NCI-H1417 (cell line): ENCODE data around the gene ELOVL2.
"Not testable (repeated sequence)": the region's sequence is repeated elsewhere in the genome, so short reads cannot be mapped to it uniquely, and the experiment has no call there.

Experiments used
- DNase-seq, 3 experiments: peaks; one replicate each; lab custom pipeline; 2025; lab: John Stamatoyannopoulos, UW

The ELOVL2 gene

DNA sequence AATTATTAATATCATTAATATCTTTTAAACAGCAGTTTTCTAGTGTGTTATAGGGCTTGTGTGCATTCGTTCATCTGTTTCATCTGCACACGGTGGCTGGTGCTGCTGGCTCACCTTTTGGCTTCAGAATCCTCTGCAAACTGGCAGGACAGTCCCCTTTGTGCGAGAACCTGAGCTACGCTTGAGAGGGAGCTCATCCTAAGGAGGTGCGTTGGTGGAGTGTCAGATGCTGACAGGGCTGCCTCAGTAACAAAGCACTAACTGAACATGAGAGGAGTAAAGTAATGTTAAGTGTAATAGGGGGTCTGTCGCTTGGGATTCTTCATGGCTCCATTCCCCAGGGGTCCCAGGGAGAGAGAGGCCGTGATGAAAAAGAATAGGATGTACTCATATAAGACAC, 22.4 kb downstream of the ELOVL2 start:
- DNase-seq: no peak

DNA sequence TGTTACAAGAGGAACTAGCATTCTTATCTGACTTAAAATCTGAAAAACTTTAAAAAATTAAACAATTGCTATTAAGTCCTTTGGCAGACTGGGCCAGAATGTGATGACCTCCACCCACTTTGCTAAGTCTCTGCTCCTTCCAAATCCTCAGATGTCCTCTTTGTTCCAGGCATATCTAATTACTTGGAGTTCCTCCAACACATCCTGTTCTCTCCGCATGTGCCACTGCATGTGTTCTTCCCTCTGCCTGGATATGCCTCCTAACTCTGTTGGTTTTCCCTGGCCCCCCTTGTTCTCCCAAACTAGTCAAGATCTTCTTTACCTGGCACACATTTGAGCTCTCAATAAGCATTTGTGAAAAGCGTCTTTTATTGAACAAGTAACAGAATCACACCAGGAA, 23.1 kb downstream of the ELOVL2 start:
- DNase-seq: no peak

DNA sequence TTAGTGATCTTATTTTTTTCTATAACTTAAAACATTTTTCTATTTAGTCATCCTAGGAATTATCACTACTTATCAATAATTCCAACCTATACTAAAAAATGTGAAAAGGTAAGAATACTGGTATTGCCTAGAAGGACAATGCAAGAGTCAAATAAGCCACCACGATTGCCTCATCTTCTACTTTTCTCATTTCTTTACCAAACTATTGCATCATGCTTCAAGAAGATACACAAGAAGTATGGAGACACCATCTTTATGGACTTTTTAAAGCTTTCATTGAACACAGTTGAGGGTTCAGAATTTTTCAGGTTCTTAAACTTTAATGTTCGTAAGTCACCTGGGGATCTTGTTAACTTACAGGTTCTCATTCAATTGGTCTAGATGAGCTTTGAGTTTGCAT, 25.9 kb downstream of the ELOVL2 start:
- no peak for DNase-seq

DNA sequence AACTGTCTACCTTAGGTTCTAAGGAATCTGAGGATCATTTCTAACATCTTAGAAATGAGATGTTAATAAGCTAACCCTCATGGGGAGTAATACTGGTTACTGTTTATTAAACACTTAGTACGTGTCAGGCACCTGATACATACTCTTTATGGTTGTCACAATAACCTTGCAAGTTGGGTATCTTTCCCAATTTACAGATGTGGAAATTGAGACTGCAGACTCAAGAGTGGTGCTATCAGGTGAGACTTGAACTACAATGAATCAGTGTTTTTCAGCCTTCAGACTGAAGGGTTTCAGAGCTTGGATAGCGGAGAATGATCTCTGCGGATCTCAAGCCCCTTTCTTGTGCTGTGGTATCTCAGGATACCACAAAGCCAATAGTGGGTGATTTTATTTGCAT, 27.0 kb downstream of the ELOVL2 start:
- DNase-seq: no peak

DNA sequence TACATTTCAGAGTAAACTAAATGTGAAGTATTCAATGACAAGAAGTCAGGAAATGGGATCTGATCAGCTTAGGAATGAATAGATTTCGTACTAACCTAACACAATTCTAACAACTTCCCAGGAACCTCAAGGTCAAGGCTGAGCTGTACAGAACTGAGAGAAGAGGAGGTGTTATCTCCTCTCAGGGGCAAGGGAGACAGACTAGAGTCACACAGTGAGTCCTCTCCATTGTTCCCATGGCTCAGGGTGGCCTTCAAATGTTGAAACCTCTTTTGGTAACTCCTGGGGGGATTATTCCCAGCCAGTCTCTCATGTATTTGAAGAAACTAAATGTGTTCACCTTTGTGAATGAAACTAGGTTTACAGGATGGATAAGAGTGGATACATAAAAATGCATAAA, 27.7 kb downstream of the ELOVL2 start:
- DNase-seq: no peak

DNA sequence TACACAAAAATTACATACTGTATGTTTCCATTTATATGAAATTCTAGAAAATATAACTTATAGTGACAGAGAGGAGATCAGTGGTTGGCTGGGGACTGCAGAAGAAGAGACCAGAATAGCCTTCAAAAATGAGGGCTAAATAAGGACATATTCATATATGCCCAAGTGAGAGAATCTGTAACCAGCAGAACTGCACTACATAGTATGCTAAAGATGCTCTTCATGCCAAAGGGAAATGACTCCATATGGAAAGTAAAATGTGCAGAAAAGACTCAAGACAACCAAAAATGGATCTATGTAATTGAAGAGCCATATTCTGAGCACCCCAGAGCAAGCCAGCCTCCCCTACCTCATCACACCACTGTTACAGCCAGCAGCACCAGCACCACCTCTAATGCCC, 29.0 kb downstream of the ELOVL2 start:
- no peak for DNase-seq

DNA sequence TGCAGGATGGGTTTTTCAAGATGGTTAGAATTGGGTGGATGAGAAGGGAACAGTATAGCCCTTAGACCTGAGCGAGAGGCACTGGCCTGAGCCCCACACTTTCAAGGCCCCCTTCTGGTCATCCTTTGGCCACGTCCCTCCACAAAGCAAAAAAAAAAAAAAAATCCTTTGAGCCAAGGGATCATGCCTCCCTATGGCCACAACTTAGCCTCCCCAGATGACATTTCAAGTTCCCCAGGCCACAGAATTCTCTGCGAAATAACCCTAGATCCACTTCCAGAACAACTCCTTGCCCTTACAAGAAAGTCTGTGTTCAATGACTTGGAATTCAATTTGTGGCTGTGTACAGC, 30.4 kb downstream of the ELOVL2 start:
- DNase-seq: no peak

DNA sequence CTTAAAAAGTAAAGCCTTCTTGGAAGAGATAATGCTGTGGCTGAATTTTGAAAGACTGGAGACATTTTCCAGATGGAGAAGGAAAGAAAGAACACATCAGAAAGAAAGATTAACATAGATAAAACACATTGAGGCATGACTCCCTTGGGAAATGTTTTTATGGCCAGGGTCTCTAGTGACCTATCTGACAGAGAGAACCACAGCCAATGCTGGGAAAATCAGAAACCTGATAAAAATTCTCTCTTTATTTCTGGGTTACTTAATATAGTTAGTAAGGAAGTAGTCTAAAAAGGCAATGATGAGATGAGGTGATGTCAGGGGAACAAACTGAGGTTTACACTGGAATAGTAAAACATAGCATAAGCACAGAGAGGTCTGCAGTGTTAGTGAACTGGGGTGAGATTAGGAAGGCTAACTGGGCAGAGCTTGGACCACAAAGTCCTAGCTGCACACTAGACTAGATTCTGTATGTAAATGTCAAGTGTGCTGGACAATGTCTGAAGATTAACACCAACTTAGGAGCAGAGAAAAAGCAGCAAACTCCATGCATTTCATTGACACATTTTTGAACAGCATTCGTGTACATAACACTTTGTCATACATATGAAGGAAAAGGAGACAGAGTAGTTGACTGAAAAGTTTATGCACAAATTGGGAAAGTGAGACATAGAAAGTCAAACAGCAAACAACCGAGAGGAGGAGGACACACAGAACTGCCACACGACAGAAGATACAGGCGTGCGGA, 31.0 kb downstream of the ELOVL2 start:
- no peak for DNase-seq

DNA sequence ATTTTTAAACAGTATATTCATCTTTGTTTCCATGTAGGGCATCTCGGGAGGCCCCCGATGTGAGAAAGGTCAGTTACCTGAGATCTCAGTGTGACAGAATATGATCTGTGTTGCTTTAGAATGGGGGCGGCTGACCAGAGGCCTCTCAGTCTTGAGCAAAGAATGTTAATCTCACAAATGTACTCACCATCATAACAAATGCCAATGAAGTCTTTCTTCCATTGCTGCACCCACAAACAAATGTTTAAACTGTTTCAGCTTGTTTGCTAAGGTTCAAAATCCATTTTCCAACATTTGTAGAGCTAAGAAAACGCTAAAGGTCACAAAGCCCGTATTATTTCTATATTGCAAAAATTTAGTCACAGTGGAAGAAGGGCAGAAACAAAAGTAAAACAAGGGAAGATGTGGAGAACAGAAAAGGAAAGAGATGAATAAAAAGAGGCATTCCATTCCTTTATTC, 31.8 kb downstream of the ELOVL2 start:
- DNase-seq: no peak

DNA sequence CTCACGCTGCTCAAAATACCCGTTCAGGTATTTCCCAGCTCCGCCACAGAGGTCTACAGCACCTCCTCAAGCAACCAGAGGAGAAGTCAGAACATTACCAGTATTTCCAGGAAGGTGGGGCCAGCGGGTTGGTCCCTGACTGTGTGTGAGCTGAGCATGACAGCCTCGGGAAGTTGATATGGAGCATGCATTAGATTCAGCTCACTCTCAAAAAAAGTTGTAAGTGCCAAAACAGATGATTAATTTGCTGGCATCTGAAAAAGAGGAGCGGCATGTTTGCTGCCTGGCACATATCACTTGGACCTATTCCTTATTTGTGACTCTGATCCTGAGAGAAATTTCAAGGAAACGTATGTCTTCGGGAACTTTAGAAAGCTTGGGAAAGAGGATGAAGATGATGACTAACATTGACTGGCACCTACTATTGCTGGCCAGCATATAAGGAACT, 32.3 kb downstream of the ELOVL2 start:
- DNase-seq: no peak

DNA sequence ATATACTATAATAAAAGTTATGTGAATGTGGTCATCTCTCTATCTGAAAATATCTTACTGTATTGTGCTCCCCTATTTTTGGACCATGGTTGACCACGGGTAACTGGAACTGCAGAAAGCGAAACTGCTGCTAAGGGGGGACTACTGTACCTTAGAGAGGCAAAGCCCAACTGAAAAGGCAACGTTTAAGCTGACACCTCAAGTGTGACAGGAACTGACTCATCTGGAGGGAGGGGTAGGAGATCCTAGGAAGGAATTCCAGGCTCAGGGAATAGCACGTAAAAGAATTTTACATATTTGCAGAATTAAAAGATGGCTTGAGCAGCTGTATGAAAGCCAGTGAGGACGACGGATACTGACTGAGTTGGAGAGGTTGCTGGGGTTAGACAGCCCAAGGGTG, 34.8 kb downstream of the ELOVL2 start:
- DNase-seq: no peak

DNA sequence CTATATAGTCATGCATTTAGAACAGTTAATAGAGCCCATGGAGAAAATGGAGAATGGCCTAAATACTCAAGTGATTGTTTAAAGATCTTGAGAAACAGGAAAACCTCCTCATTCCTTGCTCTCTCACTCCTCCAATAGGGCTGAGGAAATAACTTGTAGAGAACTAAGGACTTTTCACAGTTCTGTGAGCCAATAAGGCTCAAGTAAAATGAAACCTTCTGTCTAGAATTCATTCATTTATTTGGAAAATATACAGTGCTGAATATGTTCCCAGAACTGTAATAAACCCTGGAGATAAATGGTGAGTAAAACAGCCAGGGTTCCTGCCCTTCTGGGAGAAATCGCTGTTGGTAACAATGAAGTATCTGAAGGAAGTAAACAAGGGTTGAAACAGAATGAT, 35.3 kb downstream of the ELOVL2 start:
- DNase-seq: no peak

DNA sequence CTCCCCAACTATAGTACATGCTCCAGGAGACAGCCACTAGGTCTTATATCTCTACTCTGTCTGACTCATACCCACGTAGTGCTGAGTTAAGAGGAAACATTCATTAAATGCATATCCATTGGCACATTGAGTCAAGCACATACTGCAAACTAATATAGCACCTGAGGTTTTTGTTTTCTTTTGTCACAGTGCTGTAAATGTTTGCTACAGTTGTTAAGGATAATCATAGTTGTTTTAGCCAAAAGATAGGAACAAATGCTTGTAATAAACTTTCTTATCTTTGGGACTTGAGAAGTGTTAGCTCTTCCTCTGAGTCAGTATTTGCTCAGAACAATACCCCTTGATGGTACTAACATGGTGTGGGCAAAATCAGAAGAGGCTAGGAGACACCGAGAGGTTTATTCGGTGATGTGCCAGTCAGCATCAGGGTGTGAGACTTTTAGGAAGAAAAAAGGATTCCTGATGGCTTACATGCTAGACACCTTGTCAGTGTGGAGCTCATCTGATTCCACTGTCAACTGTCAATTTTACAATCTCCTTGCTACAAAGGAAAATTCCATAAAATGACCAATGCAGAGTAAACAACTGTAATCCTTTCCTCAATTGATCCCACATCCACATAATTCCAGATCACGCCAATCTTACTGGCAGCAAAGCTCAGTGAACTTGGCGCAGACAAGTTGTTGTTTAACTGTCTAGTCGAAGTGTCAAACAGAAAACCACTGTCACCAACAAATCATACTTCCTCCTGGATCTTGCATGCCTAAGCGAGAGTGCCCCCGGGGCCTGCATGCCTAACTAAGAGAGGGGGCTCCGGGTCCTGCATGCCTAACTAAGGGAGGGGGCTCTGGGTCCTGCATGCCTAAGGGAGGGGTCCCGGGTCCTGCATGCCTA, 36.1 kb downstream of the ELOVL2 start:
- no peak for DNase-seq

DNA sequence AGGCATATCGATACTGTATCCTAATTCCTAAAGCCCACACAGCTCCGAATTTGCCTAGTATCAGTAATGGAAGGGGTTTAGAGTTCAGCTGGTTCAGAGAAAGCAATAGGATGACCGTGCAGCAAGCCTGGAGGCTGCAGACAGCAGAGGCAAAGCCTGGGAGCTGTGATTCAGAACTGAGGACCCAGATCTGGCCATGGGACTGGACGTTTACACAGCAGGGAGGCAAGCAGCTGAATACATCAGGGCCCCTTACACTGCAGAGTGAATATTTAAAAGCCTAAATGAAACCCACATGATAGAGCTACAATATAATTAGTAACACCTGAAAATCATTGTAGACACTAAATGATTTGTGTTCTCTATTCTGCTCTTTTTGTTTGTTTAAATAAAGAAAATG, 38.0 kb downstream of the ELOVL2 start:
- peak in 2 of 3 experiments; percentile 17 to 67 for DNase-seq

DNA sequence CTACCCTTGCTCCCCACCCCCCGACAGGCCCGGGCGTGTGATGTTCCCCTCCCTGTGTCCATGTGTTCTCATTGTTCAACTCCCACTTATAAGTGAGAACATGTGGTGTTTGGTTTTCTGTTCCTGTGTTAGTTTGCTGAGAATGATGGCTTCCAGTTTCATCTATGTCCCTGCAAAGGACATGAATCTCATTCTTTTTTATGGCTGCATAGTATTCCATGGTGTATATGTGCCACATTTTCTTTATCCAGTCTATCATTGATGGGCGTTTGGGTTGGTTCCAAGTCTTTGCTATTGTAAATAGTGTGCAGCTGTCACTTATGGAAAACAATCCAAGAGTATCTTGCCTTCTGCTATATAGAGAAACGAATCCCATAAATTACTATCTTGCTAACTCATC, 40.8 kb downstream of the ELOVL2 start:
- DNase-seq: not testable (repeated sequence)

DNA sequence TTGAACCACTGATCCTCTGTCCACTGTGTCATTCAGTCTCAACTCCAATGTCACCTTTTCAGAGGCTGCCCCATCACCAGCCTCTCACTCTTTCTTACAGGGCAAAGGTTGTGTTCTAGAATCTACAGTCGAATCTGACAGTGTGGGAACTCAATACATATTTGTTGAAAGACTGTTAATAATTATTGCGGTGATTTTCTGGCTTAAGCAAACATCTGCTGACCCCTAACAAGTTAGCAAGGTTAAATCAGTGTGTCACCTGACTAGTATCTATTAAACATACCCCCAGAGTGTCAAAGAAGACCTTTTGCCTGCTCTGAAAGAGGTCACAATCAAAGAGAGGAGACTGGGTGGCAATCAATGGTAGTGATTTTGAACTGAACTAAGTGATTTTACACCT, 41.9 kb downstream of the ELOVL2 start:
- no peak for DNase-seq

DNA sequence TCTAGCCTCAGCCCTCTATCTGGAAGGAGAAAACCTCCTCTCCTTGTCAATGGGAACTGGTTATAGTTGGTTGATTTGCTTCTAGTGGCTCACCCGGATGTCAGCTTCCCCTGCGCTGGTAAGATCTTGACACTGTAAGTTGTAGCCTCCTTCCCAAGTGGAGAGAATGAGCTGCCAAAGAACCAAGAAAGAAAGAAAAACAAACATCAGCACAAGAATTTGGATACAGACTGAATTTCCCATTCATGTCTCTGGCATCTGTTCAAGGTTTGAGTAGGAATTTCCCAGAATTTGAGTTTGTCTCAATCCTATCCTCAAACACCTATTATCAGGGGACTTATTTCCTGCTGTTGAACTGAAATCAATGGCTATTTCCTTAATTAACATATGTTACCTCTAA, 44.1 kb downstream of the ELOVL2 start:
- DNase-seq: no peak

DNA sequence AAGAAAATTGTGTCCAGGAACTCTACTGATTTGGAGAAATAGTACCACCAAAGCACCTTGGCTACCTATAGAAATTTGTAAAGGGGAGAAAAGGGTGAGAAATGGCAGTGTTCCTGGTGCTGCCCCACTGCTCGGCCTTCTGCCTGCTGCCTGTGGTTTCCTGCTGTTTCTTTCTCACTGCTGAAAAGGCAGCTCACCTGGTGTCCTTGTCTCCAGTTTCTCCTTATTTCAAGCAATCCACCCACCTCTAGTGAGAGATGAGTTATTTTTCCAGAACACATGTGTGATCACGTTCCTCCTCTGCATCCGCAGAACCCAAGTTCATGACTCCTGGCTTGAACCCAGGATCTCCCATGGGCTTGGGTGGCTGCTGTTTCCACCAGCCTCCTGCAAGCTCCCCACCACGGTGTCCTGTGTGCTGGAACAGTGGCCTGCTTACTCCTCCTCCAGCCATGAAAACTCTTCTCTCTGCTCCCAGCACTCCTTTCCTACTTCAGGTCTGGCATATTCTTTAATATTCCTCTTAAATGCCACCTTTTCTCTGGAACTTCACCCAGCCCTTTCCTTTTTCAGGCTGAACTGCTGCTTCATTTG, 48.9 kb downstream of the ELOVL2 start:
- no peak for DNase-seq

DNA sequence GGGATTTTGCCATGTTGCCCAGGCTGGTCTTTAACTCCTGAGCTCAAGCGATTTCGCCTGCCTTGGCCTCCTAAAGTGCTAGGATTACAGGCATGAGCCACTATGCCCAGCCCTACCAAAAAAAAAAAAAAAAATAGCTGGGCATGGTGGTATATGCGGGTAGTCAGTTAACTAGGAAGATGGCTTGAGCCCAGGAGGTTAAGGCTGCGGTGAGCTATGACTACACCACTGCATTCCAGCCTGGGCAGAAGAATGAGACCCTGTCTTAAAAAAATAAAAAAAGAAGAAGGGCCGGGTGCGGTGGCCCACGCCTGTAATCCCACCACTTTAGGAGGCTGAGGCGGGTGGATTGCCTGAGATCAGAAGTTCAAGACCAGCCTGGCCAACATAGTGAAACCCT, 50.2 kb downstream of the ELOVL2 start:
- DNase-seq: no peak

DNA sequence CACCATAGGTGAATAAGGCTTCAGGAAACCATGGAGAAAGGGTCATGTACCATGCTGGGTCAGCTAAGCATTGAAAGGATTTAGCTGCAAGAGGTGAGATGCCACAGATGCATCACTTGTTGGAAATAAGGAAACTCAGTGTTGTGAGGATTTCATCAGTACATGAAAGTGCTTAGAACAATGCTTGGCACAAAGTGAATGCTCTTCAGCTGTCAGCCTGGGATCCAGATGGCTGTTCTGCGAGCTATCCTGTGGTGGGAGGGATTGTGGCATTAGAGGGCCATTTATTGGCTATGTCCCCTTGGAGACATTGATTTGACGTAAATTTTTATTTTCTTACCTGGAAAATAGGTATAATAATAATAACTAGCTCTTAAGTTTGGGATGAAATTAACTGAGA, 53.0 kb downstream of the ELOVL2 start:
- DNase-seq: no peak

DNA sequence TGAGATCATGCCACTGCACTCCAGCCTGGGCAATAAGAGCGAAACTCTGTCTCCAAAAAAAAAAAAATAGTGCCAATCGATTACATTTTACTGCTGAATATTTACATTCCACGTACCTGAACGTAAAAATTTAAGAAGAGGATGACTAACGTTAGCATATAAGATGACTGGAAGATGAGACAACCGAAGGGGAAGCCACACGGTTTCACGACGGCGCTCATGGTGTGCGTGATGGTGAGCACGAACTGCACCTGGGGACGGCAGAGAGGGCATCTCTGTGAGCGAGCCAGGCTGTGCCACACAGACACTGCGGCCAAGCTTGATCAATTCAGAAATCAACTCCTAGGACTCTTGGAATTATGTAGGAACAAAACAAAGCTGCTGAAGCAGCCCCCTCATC, 54.5 kb downstream of the ELOVL2 start:
- no peak for DNase-seq

DNA sequence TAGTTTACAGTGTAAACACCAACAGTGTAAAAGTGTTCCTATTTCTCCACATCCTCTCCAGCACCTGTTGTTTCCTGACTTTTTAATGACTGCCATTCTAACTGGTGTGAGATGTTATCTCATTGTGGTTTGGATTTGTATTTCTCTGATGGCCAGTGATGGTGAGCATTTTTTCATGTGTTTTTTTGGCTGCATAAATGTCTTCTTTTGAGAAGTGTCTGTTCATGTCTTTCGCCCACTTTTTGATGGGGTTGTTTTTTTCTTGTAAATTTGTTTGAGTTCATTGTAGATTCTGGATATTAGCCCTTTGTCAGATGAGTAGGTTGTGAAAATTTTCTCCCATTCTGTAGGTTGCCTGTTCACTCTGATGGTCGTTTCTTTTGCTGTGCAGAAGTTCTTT, 59.1 kb downstream of the ELOVL2 start:
- DNase-seq: not testable (repeated sequence)

DNA sequence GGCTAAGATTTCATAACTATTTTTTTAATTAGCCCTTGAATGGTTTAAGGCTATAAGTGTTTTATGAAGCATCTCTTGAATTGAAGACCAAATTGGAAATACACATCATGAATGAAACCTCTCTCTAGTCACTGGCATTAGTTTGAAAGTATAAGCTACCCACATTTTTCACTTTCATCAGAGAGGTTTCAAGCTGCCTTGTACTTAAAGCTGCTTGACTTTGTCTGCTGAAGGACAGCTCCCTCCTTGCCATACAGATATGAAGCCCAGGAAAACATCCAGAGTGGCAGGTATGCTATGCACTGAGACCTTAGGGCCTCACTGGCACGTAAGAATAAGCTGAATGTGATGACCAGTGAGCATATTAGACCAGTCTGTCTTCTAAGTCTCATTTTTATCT, 62.7 kb downstream of the ELOVL2 start:
- no peak for DNase-seq
